EL (cell line): Measurements from ENCODE around the gene CD46.
A peak's percentile ranks its signal among the peaks of the same experiment; 100 is the strongest.
"Not testable (repeated sequence)": the region's sequence is repeated elsewhere in the genome, so short reads cannot be mapped to it uniquely, and the experiment has no call there.

Experiments
- DNase-seq: peaks from one replicate; pipeline ENCODE4 v3.0.0-alpha.2; 2016

The CD46 gene

GRCh38 chr1:207751790-207752455 is at the start of gene CD46:
Gene CD46, plus strand, starts transcription at chr1:207752054. Its CDS starts 159 bp downstream, at chr1:207752213.
- peak; percentile 96 for DNase-seq

DNA sequence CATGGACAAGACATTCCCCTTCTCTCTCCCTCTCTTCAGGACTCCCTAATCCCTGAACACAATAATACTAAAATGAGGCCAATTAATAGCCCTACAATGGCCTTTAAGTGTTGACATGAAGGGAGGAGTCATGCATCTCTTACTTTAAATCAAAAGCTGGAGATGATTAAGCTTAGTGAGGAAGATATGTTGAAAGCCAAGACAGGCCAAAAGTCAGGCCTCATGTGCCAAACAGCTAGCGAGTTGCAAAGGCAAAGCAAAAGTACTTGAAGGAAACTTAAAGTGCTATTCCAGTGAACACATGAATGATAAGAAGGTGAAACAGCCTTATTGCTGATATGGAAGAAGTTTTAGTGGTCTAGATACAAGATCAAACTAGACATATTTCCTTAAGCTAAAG is 49.5 kb upstream of the CD46 start:
- no peak for DNase-seq

- no peak for DNase-seq
These were observed 48.1 kb upstream of the CD46 start for GRCh38 chr1:207703712-207704111.

DNA sequence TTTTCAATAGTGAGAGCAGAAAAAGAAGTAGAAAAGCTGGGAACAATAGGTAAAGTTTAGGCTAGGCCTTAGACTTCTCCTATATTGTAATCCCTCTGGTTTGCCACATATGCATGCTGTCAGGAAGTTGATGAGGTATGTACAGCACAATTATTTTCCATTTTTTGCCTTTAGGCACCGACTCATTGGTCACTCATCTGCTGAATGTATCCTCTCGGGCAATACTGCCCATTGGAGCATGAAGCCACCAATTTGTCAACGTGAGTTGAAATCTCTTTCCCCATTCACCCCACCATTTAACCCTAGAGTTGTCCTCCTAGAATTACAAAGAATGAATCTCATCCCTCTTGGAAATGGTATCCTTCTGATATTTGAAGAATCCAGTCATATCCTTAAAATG is 43.9 kb upstream of the CD46 start:
- DNase-seq: peak; percentile 67

DNA sequence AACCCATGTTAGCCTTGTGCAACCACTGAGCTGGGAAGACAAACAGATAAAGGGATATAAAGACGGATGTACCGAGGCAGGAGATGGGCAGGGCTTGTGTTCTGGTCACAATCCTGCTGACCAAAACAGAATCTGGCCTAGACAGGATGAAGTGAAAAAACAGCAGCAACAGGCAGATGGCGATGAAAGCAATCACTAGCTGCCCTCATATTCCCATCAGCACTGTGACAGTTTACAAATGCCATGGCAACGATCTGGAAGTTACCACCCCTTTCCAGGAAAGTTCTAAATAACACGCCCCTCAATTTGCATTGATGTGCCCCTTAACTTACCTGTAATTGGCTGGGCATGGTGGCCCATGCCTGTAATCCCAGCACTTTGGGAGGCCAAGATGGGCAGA is 40.6 kb upstream of the CD46 start:
- DNase-seq: peak; percentile 21

- not testable (repeated sequence) for DNase-seq
These were observed 39.2 kb upstream of the CD46 start for GRCh38 chr1:207712701-207713100.

DNA sequence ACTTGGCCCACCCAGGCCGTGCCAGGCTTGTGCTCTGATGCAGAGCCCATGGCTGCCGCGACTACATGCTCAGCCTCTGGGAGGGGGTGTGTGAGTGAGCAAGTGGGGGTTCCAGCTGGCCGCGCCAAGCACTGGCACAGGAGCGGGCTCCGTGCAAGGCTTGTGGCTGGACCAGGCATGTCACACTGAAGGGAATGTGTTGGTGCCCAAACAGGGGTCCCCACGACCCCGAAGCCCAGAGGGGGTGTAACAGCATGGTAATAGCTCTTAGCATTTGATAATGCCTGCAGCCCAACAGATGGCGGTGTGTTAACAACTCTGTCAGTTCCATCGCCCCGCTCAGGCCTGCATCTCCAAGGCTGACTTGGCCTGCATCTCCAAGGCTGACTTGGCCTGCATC is 38.3 kb upstream of the CD46 start:
- DNase-seq: no peak

DNA sequence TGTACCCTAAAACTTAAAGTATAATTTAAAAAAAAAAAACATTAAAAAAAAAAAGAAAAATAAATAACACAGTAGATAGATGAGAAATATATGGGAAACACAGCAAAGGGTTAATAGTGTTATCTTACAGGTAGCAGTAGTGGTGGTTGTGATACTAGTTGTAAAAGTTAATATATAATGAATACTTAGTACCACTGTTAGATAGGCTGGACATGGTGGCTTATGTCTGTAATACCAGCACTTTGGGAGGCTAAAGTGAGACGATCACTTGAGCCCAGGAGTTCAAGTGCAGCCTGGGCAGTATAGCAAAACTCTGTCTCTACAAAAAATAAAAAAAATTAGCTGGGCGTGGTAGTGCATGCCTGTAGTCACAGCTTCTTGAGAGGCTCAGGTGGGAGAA is 32.6 kb upstream of the CD46 start:
- DNase-seq: no peak

DNA sequence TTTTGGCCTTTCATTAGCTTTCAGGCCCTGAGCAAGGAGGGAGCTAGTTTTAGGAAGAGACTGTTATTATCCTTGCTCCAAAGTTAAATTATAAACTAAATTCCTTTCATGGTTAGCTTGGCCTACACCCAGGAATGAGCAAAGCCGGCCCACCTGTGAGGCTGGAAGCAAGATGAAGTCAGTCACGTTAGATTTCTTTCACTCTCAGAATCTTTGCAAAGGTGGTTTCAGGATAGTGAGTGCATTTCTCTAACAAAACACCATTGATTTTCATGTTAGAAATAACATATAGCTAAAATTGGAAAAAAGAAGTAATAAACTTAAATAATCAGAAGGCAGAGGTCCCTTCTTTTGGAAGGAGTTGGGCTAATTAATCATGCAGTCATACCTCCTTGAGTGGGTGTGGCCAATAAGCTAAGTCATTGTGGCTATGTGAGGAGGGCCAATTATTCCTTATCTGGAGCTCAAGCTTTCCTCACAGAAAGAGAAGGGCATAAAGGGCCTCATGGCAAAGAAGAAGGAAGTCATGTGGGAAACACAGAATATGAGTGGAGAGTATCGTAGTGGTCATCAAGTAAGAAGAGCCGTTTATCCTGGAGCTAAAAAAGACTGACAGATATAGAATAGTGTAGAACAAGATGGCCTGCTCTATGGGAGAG is 23.5 kb upstream of the CD46 start:
- DNase-seq: not testable (repeated sequence)

DNA sequence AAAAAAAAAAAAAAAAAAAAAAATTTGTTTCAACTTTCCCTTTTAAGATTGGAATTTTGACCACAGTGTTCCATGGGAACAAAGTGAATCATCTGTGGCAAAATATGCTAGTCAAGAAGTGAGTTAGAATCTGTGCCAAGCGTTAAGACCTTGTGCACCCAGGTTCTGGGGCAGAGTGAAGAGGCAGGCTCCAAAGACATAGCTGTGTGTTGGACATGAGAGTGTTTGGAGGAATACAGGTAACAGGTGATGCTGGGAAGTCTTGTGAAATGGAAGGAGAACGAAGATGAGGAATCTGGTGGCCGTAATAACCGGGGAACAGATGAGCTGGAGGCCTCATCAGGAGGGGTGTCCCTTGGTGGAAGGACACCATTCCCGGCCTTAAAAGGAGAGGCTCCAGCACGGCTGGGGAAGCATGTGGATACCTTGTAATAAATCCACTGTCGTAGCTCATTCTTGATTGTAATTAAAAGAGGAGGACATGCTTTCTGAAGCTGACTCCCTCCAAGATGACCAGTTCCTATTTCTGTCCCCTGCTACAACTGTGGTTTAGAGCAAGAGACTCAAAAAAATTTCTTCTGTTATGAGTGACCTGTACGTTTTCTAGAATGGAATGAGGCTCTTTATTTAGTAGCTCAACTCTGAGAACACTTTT is 14.2 kb upstream of the CD46 start:
- DNase-seq: not testable (repeated sequence)

- not testable (repeated sequence) for DNase-seq
These were observed 13.6 kb upstream of the CD46 start for GRCh38 chr1:207738158-207738659.

GRCh38 chr1:207740207-207740606 is 11.6 kb upstream of the CD46 start:
- no peak for DNase-seq

GRCh38 chr1:207742850-207743555 is 8.9 kb upstream of the CD46 start:
- no peak for DNase-seq

DNA sequence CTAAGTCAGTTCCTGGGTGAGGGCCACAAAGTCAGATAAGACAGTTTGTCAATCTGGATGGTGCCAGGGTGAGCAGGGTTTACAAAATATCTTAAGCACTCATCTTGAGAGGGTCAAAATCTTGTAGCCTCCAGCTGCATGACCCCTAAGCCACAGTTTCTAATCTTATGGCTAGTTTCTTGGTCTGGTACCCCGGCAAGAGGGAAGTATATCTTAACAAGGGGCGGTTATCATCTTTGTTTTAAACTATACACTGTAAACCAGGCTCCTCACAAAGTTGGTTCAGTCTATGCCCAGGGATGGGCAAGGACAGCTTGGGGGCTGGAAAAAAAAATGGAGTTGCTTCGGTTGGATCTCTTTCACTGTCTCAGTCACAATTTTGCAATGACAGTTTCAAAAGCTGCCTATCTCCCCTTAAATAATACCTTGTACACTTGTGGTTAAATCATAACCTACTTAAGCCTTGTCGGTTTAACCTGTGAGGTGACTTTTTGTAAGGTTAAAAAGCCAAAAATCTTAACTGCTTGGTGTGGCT is 7.8 kb upstream of the CD46 start:
- DNase-seq: no peak

DNA sequence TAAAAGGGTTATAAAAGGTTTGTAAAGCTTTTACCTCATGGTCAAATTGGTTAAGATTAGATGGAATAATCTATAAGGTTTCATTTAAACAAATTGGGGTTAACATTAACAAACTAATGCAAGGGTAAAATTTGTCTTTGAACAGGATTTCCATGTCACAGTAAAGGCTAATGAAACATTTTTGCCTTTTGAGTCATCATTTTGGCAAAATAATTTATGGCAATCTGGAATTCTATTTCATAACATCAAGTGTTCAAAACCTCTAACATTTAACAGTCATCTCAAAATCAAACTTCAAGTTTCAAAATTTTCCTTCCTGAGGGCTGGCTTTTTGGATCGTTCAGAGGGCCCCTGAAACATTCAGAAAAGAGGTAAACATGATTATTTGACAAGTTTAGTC is 6.6 kb upstream of the CD46 start:
- DNase-seq: peak; percentile 58

DNA sequence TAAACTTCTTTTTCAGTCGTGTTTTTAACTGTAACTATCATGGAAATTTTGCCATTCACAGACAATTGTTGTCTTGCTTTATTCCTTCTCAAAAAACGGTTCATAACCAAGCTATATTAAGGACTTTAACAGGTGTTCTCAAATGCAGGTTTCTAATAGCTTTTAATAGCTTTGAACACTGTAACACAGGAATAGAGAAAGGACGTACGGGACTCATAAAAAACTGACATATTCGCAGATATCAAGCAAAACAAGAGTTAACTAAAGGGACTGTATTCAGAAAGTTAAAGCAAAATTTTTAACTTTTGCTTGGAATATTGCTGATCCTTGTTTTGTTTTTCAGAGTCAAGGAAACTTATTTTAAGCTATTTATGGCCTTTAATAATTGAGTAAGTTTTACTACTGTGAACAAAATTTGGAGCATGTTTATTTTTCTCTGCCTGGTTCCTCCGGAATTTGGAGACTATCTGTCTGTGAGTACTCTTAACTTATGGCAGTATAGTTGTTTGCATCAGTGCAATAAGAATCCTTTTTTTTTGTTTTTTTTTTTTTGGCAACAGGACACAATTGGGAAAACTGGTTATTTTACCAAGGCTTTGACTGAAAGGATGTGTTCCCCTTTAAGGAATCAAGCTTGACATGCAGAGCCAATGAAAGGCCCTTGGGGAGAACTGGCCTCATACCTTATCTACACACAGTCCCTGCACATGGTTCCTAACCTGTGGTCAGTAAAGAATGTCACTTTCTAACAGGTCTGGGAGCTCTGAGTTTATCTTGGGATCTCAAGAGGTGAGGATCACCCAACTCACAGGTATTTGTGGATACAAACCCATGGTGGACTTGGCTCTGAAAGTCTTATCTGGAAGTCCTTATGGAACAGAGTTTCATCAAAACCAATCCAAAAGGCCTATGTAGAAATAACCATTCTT is 5.8 kb upstream of the CD46 start:
- peak; percentile 9 for DNase-seq

DNA sequence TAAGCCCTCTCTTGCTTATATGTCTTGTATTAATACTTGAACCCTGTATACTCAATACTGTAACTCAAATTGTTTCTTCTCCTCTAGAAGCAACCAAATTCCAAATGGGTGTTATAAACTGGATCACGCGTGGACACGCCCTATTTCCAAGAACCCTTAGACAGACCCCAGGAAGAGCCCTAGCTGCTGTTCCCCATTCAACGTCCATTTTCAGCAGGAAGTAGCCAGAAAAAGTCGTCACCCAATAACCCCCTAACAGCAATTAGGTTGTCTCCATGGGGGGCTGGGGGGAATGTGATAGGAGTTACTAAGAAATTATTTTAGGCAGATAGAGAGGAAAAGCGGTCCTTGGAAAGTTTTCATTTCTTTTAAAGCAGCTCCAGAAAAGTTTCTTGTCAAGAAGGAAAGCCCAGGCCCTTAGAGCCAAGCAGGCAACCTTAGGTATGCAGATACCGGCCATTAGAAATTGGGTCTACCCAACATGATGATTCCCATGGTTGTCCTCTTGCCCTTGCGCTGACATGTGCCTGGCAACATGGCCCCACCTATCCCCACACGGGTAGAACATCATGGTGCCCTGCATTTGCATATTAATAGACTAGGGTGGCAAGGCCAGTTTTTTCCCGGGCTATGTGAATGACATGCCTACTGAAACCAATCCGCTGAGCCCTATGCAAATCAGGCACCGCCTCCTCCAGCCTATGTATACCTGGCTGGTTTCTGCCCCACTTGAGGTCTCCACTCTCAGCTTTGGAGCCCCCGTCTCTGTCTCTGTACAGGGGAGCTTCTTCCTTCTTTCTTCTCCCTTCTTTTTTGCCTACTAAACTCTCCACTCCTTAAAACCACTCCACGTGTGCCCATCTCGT is 4.0 kb upstream of the CD46 start:
- DNase-seq: no peak

GRCh38 chr1:207748737-207749528 is 2.9 kb upstream of the CD46 start:
- no peak for DNase-seq

GRCh38 chr1:207750631-207751305 is 1.1 kb upstream of the CD46 start:
- no peak for DNase-seq

GRCh38 chr1:207751463-207751789 is 428 bp upstream of the CD46 start:
- not testable (repeated sequence) for DNase-seq
